Pancreas (tissue), 10 donors: ENCODE measurements around the gene PREP. TPM values are rescaled to one million over a fixed set of nuclear protein-coding genes. Genes with fewer than 3 reads are reported as not detected.
"Not testable (repeated sequence)": the region's sequence is repeated elsewhere in the genome, so short reads cannot be mapped to it uniquely, and the experiment has no call there.

Source experiments
- ATAC-seq, 4 donors: fragments of 200-7000 bp; cut with Tn5 transposase; one replicate each; pipeline versions ENCODE4 v1.8.0 to v1.9.1; 2020; ENCODE audit warnings: mild to moderate bottlenecking in 4 of 4, moderate library complexity in 4 of 4
- DNase-seq, 6 donors: peaks; one replicate each; pipeline ENCODE4 v3.0.0-alpha.2; 2020
- FAIRE-seq: peaks from 2 replicates; lab custom pipeline; 2012; peaks lifted over from hg19 to GRCh38; lab: Jason Lieb, UNC
- H3K27ac ChIP-seq, 4 donors: fragments of 200-600 bp; sonication (generic); 1 replicate in 3 of 4; 2 replicates in 1 of 4; pipeline versions ENCODE4 v1.5.0 to v1.8.0; 2020
- H3K27me3 ChIP-seq, 4 donors: fragments of 200-600 bp; one replicate each; pipeline ENCODE4 v1.8.0; 2021
- H3K36me3 ChIP-seq, 3 donors: fragments of 200-600 bp; sonication (generic) in 1 of 3; one replicate each; pipeline versions ENCODE4 v1.5.0 to v1.8.0; 2020 to 2021
- H3K4me1 ChIP-seq, 3 donors: fragments of 200-600 bp; one replicate each; pipeline ENCODE4 v1.8.0; 2021
- H3K4me3 ChIP-seq, 4 donors: fragments of 200-600 bp; sonication (generic) in 2 of 4; one replicate each; pipeline versions ENCODE4 v1.5.0 to v1.8.0; 2020 to 2021
- H3K9me3 ChIP-seq, 4 donors: fragments of 200-600 bp; one replicate each; pipeline ENCODE4 v1.8.0; 2021
- WGBS, 2 donors: extraction: QIAGEN DNeasy Blood & Tissue Kit; methylation state at CpG; one replicate each; pipeline ENCODE4 v1.1.7; 2013; 5-methylcytosine and 5-hydroxymethylcytosine counted together
- intact Hi-C, 3 donors: fragments of 100-400 bp; cut with DNase I; formaldehyde crosslinking; loops; one replicate each; pipeline versions ENCODE4 v1.11.1 to v1.14.2; 2022
- polyA plus RNA-seq, 2 donors: library from polyadenylated mRNA; stranded (reverse); fragments of 200-250 nt; gene quantifications; one replicate each; pipeline ENCODE4 v1.2.3, GENCODE V29; 2013
- total RNA-seq, 6 donors: library from RNA; stranded (reverse); fragmentation: NEBNext Ultra II Directional in 4 of 6; extraction: Animal tissue kit (Norgen Biotek cat#: 25700) in 4 of 6; gene quantifications; one replicate each; pipeline versions ENCODE4 v1.2.1 to v1.2.4, GENCODE V29; 2021 to 2023
- TF ChIP-seq, protein P1 (sequence below), 4 donors: fragments of 200-600 bp; sonication (generic) in 3 of 4; IDR thresholded peaks; one replicate each; pipeline versions ENCODE4 v1.5.0 to v1.8.0; 2021; ENCODE audit warnings: antibody characterized with exemption in 4 of 4
- donor health status: healthy with polysubstance abuse.
- donor health status: DM: no; HTN: no; CAD: no; lungs with moderate emphysema.
- donor health status: DM: no; HTN: no; CAD: no.
- donor health status: control.
- donor health status: control.
- donor health status: Bipolar disorder and iron deficiency.
- donor health status: DM: yes; HTN: yes; CAD: no.
- donor health status: DM: no; HTN: no; CAD: no.
- donor health status: DM: no; HTN: no; CAD: no.
- donor health status: DM: yes; HTN: yes; CAD: no.

Gene PREP
- total and polyA plus RNA-seq, 8 donors, result 7.6 to 16.5 (median 11.5) TPM

DNA sequence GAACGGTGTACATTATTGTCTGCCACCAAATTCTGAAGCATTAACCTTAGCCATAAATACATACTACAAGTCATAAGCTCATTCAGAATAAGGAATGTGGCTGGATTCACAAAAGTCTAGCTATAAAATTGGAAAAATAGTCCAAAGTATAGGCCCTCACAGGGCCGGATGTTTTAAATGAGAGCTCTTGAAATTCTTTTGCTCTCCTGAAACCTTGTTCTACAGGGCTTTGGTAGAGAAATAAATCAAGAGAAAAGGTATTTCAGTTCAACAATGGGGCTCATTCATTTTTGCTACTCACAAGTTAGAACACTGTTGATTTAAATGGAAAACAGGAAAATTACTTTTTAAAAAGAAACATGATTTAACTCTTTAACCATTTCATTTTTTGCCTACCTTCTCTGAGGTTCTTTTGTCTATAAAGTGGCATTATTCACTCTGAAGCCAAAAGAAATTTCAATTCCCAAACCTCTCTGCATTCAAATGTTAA, 58.0 kb downstream of the PREP start:
- Histone ChIP-seq H3K36me3 (no peaks in the 10 kb centered on the region), H3K4me1 (no peaks in the 10 kb centered on the region), H3K27ac (no peak overlapping the region), H3K9me3 (no peaks in the 10 kb centered on the region), H3K4me3 (no peak overlapping the region), H3K27me3 (no peaks in the 10 kb centered on the region)
- TF ChIP-seq, protein P1, sequence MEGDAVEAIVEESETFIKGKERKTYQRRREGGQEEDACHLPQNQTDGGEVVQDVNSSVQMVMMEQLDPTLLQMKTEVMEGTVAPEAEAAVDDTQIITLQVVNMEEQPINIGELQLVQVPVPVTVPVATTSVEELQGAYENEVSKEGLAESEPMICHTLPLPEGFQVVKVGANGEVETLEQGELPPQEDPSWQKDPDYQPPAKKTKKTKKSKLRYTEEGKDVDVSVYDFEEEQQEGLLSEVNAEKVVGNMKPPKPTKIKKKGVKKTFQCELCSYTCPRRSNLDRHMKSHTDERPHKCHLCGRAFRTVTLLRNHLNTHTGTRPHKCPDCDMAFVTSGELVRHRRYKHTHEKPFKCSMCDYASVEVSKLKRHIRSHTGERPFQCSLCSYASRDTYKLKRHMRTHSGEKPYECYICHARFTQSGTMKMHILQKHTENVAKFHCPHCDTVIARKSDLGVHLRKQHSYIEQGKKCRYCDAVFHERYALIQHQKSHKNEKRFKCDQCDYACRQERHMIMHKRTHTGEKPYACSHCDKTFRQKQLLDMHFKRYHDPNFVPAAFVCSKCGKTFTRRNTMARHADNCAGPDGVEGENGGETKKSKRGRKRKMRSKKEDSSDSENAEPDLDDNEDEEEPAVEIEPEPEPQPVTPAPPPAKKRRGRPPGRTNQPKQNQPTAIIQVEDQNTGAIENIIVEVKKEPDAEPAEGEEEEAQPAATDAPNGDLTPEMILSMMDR (IDR thresholded peaks at IDR 0.05), result no peak
- DNase-seq, result no peak
- intact Hi-C loops, result no loop called here
- 71 to 78% methylated on average over 2 of the region's 2 CpGs for WGBS, 2 donors
- no peak for FAIRE-seq
- ATAC-seq, result no peak

DNA sequence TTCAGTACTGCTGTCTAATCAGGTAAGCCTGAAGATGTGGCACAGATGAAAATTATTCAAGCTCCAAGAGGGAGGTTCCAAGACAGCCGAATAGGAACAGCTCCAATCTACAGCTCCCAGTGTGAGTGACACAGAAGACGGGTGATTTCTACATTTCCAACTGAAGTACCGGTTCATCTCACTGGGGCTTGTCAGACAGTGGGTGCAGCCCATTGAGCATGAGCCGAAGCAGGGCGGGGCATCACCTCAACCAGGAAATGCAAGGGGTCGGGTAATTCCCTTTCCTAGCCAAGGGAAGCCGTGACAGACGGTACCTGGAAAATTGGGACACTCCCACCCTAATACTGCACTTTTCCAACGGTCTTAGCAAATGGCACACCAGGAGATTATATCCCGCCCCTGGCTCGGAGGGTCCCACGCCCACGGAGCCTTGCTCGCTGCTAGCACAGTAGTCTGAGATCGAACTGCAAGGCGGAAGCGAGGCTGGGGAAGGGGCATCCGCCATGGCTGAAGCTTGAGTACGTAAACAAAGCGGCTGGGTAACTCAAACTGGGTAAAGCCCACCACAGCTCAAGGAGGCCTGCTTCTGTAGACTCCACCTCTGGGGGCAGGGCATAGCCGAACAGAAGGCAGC, 64.4 kb downstream of the PREP start:
- ATAC-seq, FAIRE-seq, intact Hi-C loops, H3K36me3 ChIP-seq, H3K4me1 ChIP-seq, DNase-seq, H3K9me3 ChIP-seq, H3K27me3 ChIP-seq, H3K4me3 ChIP-seq, H3K27ac ChIP-seq: not testable (repeated sequence)
- 97 to 99% methylated on average over 21 of the region's 21 CpGs for WGBS, 2 donors

DNA sequence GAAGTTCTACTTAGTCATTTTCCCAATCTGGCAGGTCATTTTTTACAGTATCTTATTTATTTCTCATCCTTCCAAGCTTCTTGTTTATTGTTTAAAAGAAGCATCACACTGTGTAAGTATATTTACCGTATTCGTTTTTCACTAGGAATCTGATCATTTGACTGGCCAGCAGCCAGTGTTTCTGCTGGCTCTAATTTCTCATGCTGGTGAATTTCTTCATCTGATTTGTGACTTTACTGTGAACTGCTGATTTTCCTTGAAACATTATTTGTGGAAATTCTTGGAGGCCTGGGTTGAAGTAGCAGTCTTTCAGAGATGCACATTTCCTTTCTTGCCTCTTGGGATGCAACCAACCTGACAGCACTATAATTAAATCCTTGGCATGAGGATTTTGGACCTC, 65.9 kb downstream of the PREP start:
- peaks cover 0 to 3% (median 0%) of the 10 kb centered on the region in 3 donors for H3K36me3 ChIP-seq
- no peaks in the 10 kb centered on the region for H3K9me3 ChIP-seq
- no peak for ATAC-seq
- 74 to 85% methylated on average over 2 of the region's 2 CpGs for WGBS, 2 donors
- intact Hi-C loops, result no loop called here
- no peak overlapping the region for H3K27ac ChIP-seq
- FAIRE-seq, result no peak
- no peaks in the 10 kb centered on the region for H3K4me1 ChIP-seq
- no peak for DNase-seq
- H3K4me3 ChIP-seq, result no peak overlapping the region
- no peaks in the 10 kb centered on the region for H3K27me3 ChIP-seq
- TF ChIP-seq, protein P1 (IDR thresholded peaks at IDR 0.05), result no peak

DNA sequence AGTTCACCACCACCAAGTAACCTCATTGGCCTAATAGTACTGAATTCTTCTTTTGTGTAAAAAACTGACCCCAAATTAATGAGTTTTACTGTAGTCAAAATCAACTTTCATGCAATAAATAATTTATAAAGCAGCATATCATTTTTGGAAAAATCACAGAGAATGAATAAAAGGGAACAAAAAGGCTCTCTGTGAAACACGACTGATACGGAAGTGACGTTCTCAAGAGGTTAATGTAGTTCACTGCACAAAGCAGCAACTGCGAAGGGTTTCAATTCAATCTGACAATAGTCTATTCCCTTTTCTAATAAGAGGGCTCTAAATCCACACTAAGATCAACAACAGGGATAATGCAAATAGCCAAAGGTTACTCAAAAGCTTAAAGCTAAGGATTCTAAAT, 70.3 kb downstream of the PREP start:
- intact Hi-C loops, result no loop called here
- no peak for FAIRE-seq
- no peak for DNase-seq
- Histone ChIP-seq H3K9me3 (no peaks in the 10 kb centered on the region), H3K27me3 (no peaks in the 10 kb centered on the region), H3K27ac (no peak overlapping the region), H3K4me3 (no peak overlapping the region), H3K4me1 (no peaks in the 10 kb centered on the region), H3K36me3 (peaks cover 0 to 9% (median 0%) of the 10 kb centered on the region in 3 donors)
- TF ChIP-seq, protein P1 (IDR thresholded peaks at IDR 0.05), result no peak
- ATAC-seq, result no peak
- 95 to 97% methylated on average over 4 of the region's 4 CpGs for WGBS, 2 donors

DNA sequence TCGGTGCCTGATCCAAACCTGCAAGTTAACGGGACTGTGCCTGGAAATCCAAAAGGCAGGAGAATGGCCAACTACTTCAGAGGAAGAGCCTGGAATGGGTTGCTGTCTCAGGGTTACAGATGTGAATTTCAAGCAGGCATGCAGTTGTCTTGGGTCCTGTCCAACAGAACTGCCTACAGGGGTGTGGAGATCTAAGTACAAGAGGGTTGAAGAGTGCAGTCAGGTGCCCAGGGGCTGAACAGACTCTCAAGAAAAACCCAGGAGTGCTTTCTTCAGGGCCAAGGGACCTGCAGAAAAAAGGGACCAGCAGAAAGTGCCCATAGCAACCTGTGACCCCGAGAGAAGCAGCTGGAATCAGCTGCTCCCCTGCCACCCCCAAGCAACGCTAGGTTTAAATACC, 71.0 kb downstream of the PREP start:
- 94 to 100% methylated on average over 4 of the region's 4 CpGs for WGBS, 2 donors
- intact Hi-C loops, result no loop called here
- Histone ChIP-seq H3K27ac (no peak overlapping the region), H3K4me1 (no peaks in the 10 kb centered on the region), H3K36me3 (peaks cover 0 to 9% (median 0%) of the 10 kb centered on the region in 3 donors), H3K4me3 (no peak overlapping the region), H3K9me3 (no peaks in the 10 kb centered on the region), H3K27me3 (no peaks in the 10 kb centered on the region)
- TF ChIP-seq, protein P1 (IDR thresholded peaks at IDR 0.05), result no peak
- FAIRE-seq, result no peak
- DNase-seq, result no peak
- ATAC-seq, result no peak
